ENCODE results near the gene KCNE1.
A peak's percentile ranks its signal among the peaks of the same experiment; 100 is the strongest.

The KCNE1 gene

GRCh38 chr21:34548781-34549376 is 36.9 kb upstream of the KCNE1 start:
- TF ChIP-seq POLR2A (IDR thresholded peaks at IDR 0.05; ENCODE audit: extremely low read depth, insufficient read length) (no peak), MAX (IDR thresholded peaks at IDR 0.05; ENCODE audit: low read depth, low read length) (no peak), MYC (IDR thresholded peaks at IDR 0.05; ENCODE audit: low read depth, low read length) (no peak), CTCF (IDR thresholded peaks at IDR 0.05; ENCODE audit: low read depth, low read length) (no peak)
- DNase-seq (ENCODE audit: low read depth): no peak
- H3K4me3 ChIP-seq (ENCODE audit: low read depth, low read length): no peak overlapping the region

GRCh38 chr21:34546542-34546941 is 34.5 kb upstream of the KCNE1 start:
- no peak overlapping the region for H3K4me3 ChIP-seq (ENCODE audit: low read depth, low read length)
- no peak for TF ChIP-seq POLR2A (IDR thresholded peaks at IDR 0.05; ENCODE audit: extremely low read depth, insufficient read length)
- no peak for TF ChIP-seq CTCF (IDR thresholded peaks at IDR 0.05; ENCODE audit: low read depth, low read length)
- no peak for TF ChIP-seq MAX (IDR thresholded peaks at IDR 0.05; ENCODE audit: low read depth, low read length)
- no peak for DNase-seq (ENCODE audit: low read depth)

- peak; percentile 87 for DNase-seq (ENCODE audit: low read depth)
- H3K4me3 ChIP-seq (ENCODE audit: low read depth, low read length): peak overlapping the region; percentile 26
- TF ChIP-seq CTCF (IDR thresholded peaks at IDR 0.05; ENCODE audit: low read depth, low read length): no peak
- TF ChIP-seq POLR2A (IDR thresholded peaks at IDR 0.05; ENCODE audit: extremely low read depth, insufficient read length): no peak
- peak; percentile 31; the same call in 1 of the 2 replicates for TF ChIP-seq MAX (IDR thresholded peaks at IDR 0.05; ENCODE audit: low read depth, low read length)
These were observed 33.3 kb upstream of the KCNE1 start for GRCh38 chr21:34545079-34545884.

- DNase-seq (ENCODE audit: low read depth): peak; percentile 72
- H3K4me3 ChIP-seq (ENCODE audit: low read depth, low read length): no peak overlapping the region
- TF ChIP-seq CTCF (IDR thresholded peaks at IDR 0.05; ENCODE audit: low read depth, low read length) (peak; percentile 33), POLR2A (IDR thresholded peaks at IDR 0.05; ENCODE audit: extremely low read depth, insufficient read length) (no peak)
These were observed 32.1 kb upstream of the KCNE1 start for GRCh38 chr21:34544032-34544496.

- DNase-seq (ENCODE audit: low read depth): no peak
- TF ChIP-seq MYC (IDR thresholded peaks at IDR 0.05; ENCODE audit: low read depth, low read length) (no peak), MAX (IDR thresholded peaks at IDR 0.05; ENCODE audit: low read depth, low read length) (no peak), CTCF (IDR thresholded peaks at IDR 0.05; ENCODE audit: low read depth, low read length) (no peak), POLR2A (IDR thresholded peaks at IDR 0.05; ENCODE audit: extremely low read depth, insufficient read length) (no peak)
- no peak overlapping the region for H3K4me3 ChIP-seq (ENCODE audit: low read depth, low read length)
These were observed 31.0 kb upstream of the KCNE1 start for GRCh38 chr21:34543017-34543416.

All from NB4 (cell line).